ENCODE data around the gene COMMD9. TPM values are rescaled to one million over a fixed set of nuclear protein-coding genes. Genes with fewer than 3 reads are reported as not detected.

Gene COMMD9
- total and polyA plus RNA-seq, 2 of the 8 experiments (the other 6 are each of a cell fraction or from before 2014, with no cell fraction given): 42.5 to 49.1 TPM

- Histone ChIP-seq H2AFZ (ENCODE audit: low read length) (no peak overlapping the region), H3K79me1 (ENCODE audit: low read depth, low read length) (no peaks in the 10 kb centered on the region), H3K27me3 (replicated peaks in 1 of 4; ENCODE audit: control insufficient read depth in 3 of 4, extremely low read depth in 1 of 4, insufficient read depth in 3 of 4, low read length in 3 of 4) (no peaks in the 10 kb centered on the region), H2AK5ac (ENCODE audit: low read depth, low read length) (no peak overlapping the region), H3K9ac (replicated peaks in 1 of 4; ENCODE audit: extremely low read depth in 1 of 4, low read depth in 3 of 4, low read length in 3 of 4) (no peak overlapping the region), H4K91ac (replicated peaks; ENCODE audit: insufficient read length, low read length) (no peak overlapping the region), H3K4me1 (replicated peaks in 1 of 4; ENCODE audit: control insufficient read depth in 3 of 4, insufficient read depth in 4 of 4, low read length in 3 of 4) (no peaks in the 10 kb centered on the region), H2BK120ac (replicated peaks; ENCODE audit: low read depth, low read length) (no peak overlapping the region), H2BK5ac (ENCODE audit: low read depth, low read length) (no peak overlapping the region), H2BK12ac (ENCODE audit: low read depth, low read length) (no peak overlapping the region), H2BK20ac (ENCODE audit: low read length) (no peak overlapping the region), H3K23me2 (ENCODE audit: low read depth, low read length) (no peaks in the 10 kb centered on the region), H3K18ac (ENCODE audit: extremely low read depth, low read length) (no peak overlapping the region), H3K79me2 (ENCODE audit: control insufficient read depth in 1 of 2, insufficient read depth in 2 of 2, low read length in 2 of 2) (no peaks in the 10 kb centered on the region), H4K5ac (ENCODE audit: insufficient read length, low read depth, low read length) (no peak overlapping the region), H4K8ac (ENCODE audit: extremely low read depth, insufficient read depth, low read length) (no peak overlapping the region), H3K4me2 (ENCODE audit: insufficient read depth in 1 of 2, low read depth in 2 of 2, low read length in 2 of 2) (no peak overlapping the region), H2BK15ac (ENCODE audit: low read length) (no peak overlapping the region), H3K9me3 (ENCODE audit: insufficient read depth in 2 of 2, low read depth in 1 of 2, low read length in 1 of 2) (no peaks in the 10 kb centered on the region), H4K20me1 (replicated peaks in 1 of 2; ENCODE audit: control insufficient read depth in 1 of 2, insufficient read depth in 2 of 2, low read length in 2 of 2) (peaks cover 0 to 2% of the 10 kb centered on the region in 2 experiments), H3K14ac (ENCODE audit: insufficient read length) (no peak overlapping the region), H3K4me3 (ENCODE audit: extremely low read depth in 1 of 4, insufficient read depth in 2 of 4, low read depth in 3 of 4, low read length in 4 of 4) (no peak overlapping the region), H3K23ac (ENCODE audit: insufficient read length) (no peak overlapping the region), H3K56ac (replicated peaks; ENCODE audit: insufficient read length, low read depth, low read length) (no peak overlapping the region), H3K27ac (ENCODE audit: low read depth, low read length) (no peak overlapping the region), H3K4ac (replicated peaks; ENCODE audit: insufficient read length, low read depth, low read length) (no peak overlapping the region), H3K36me3 (ENCODE audit: control insufficient read depth in 2 of 4, insufficient read depth in 4 of 4, low read length in 3 of 4) (no peaks in the 10 kb centered on the region)
- FAIRE-seq (no peak), DNase-seq (ENCODE audit: low read depth in 1 of 2, low spot score in 2 of 2) (no peak)
- ChIA-PET POLR2A (ENCODE audit: partially characterized antibody) (no interaction called here), CTCF (ENCODE audit: partially characterized antibody) (no interaction called here)
- TF ChIP-seq CBX5 (IDR thresholded peaks at IDR 0.05; ENCODE audit: low read depth, low read length) (no peak), EZH2 (IDR thresholded peaks at IDR 0.05; ENCODE audit: low read depth, low read length, severe bottlenecking) (no peak), MAX (IDR thresholded peaks at IDR 0.05) (no peak), HDAC6 (IDR thresholded peaks at IDR 0.05; ENCODE audit: low read depth, low read length) (no peak), TBP (IDR thresholded peaks at IDR 0.05; ENCODE audit: low read depth, low read length) (no peak), CTBP2 (IDR thresholded peaks at IDR 0.05; ENCODE audit: borderline replicate concordance, insufficient read depth, insufficient read length, low read length) (no peak), KDM1A (IDR thresholded peaks at IDR 0.05; ENCODE audit: borderline replicate concordance, low read length) (no peak), CHD1 (IDR thresholded peaks at IDR 0.05; ENCODE audit: low read depth, low read length) (no peak), POU5F1 (IDR thresholded peaks at IDR 0.05; ENCODE audit: low read depth, low read length) (no peak)
Measured at GRCh38 chr11:36238036-36238631, 51.1 kb downstream of the COMMD9 start.

All from H1 (cell line).